Dendritic cell treated with granulocyte-macrophage colony-stimulating factor and Interleukin-4, amounts not matched to agents 40 ng/mL and 50 ng/mL, for 4 days (primary cell): ENCODE data around the gene HOXB2.

Source experiments
- H3K27ac Mint-ChIP-seq: one replicate; pipeline ENCODE4 v1.8.0; 2022; ENCODE audit warnings: mild to moderate bottlenecking, mixed read lengths
- H3K27me3 Mint-ChIP-seq: one replicate; pipeline ENCODE4 v1.8.0; 2022; ENCODE audit warnings: mild to moderate bottlenecking, mixed read lengths
- H3K36me3 Mint-ChIP-seq: one replicate; pipeline ENCODE4 v1.8.0; 2022; ENCODE audit warnings: low read depth, mixed read lengths
- H3K4me1 Mint-ChIP-seq: one replicate; pipeline ENCODE4 v1.8.0; 2022; ENCODE audit warnings: low read depth, mixed read lengths
- H3K4me3 Mint-ChIP-seq: one replicate; pipeline ENCODE4 v1.8.0; 2022; ENCODE audit warnings: mild to moderate bottlenecking, moderate library complexity, mixed read lengths
- H3K9me3 Mint-ChIP-seq: one replicate; pipeline ENCODE4 v1.8.0; 2022; ENCODE audit warnings: mixed read lengths
- intact Hi-C: fragments of 100-400 bp; cut with micrococcal nuclease; formaldehyde crosslinking; loops from one replicate; pipeline ENCODE4 v1.15.0; 2022

HOXB2 gene

GRCh38 chr17:48545022-48545375 lies at the start of gene HOXB2:
Gene HOXB2, minus strand, starts transcription at chr17:48545109. Its CDS starts 198 bp downstream, at chr17:48544911.
- no peaks in the 10 kb centered on the region for H3K9me3 Mint-ChIP-seq
- peaks cover 59% of the 10 kb centered on the region for H3K4me1 Mint-ChIP-seq
- peak within 1 kb of the TSS; percentile 81 for H3K4me3 Mint-ChIP-seq
- H3K27me3 Mint-ChIP-seq: peaks cover 83% of the 10 kb centered on the region
- H3K27ac Mint-ChIP-seq: peak within 1 kb of the TSS; percentile 86
- intact Hi-C loops: loop anchor here (10.0 kb wide), 1 partner anchor 50 kb away; no protein-coding TSS in a partner anchor
- H3K36me3 Mint-ChIP-seq: peaks cover 20% of the 10 kb centered on the region

- Mint-ChIP-seq H3K27me3 (peaks cover 100% of the 10 kb centered on the region), H3K36me3 (no peaks in the 10 kb centered on the region), H3K4me3 (no peak overlapping the region), H3K9me3 (no peaks in the 10 kb centered on the region), H3K4me1 (peaks cover 61% of the 10 kb centered on the region), H3K27ac (no peak overlapping the region)
- intact Hi-C loops: loop anchor here (2.0 to 5.0 kb wide), 2 partner anchors 241 to 257 kb away; no protein-coding TSS in a partner anchor
Measured at GRCh38 chr17:48593840-48594537, 49.1 kb upstream of the HOXB2 start.

GRCh38 chr17:48593126-48593829 lies 48.4 kb upstream of the HOXB2 start, which contains the start of gene HOXB5:
Gene HOXB5, minus strand, starts transcription at chr17:48593779. Its CDS starts 97 bp downstream, at chr17:48593682.
- Mint-ChIP-seq H3K27ac (no peak within 1 kb of the TSS), H3K36me3 (no peaks in the 10 kb centered on the region), H3K27me3 (peaks cover 100% of the 10 kb centered on the region), H3K4me1 (peaks cover 58% of the 10 kb centered on the region), H3K4me3 (peak within 1 kb of the TSS; percentile 47), H3K9me3 (no peaks in the 10 kb centered on the region)
- intact Hi-C loops: loop anchor here (2.0 to 5.0 kb wide), 2 partner anchors 240 to 256 kb away; no protein-coding TSS in a partner anchor

- Mint-ChIP-seq H3K27ac (no peak overlapping the region), H3K27me3 (peaks cover 100% of the 10 kb centered on the region), H3K4me1 (peaks cover 58% of the 10 kb centered on the region), H3K4me3 (no peak overlapping the region), H3K9me3 (no peaks in the 10 kb centered on the region), H3K36me3 (no peaks in the 10 kb centered on the region)
- intact Hi-C loops: loop anchor here (2.0 to 5.0 kb wide), 2 partner anchors 240 to 255 kb away; no protein-coding TSS in a partner anchor
Measured at GRCh38 chr17:48592577-48592976, 47.7 kb upstream of the HOXB2 start.

DNA sequence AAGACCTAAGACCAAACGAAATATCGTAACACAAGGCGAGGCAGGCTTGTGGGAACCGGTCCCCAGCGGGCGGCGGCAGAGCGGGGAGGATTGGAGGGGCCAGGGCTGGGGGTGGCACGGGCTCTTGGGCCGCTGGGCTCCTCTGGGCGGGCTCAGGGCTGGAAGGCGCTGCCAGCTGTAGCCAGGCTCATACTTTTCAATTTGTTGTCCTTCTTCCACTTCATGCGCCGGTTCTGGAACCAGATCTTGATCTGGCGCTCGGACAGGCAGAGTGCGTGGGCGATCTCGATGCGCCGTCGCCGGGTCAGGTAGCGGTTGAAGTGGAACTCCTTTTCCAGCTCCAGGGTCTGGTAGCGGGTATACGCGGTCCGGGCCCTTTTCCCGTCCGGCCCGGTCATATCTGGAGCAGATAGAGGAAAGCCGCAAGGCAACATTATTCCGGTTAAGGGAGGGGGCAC lies 47.2 kb upstream of the HOXB2 start:
- Mint-ChIP-seq H3K4me1 (peaks cover 58% of the 10 kb centered on the region), H3K27ac (no peak overlapping the region), H3K36me3 (no peaks in the 10 kb centered on the region), H3K27me3 (peaks cover 100% of the 10 kb centered on the region), H3K4me3 (no peak overlapping the region), H3K9me3 (no peaks in the 10 kb centered on the region)
- intact Hi-C loops: loop anchor here (2.0 to 5.0 kb wide), 2 partner anchors 239 to 255 kb away; no protein-coding TSS in a partner anchor

- H3K9me3 Mint-ChIP-seq: no peaks in the 10 kb centered on the region
- H3K36me3 Mint-ChIP-seq: no peaks in the 10 kb centered on the region
- peaks cover 100% of the 10 kb centered on the region for H3K27me3 Mint-ChIP-seq
- H3K27ac Mint-ChIP-seq: no peak overlapping the region
- H3K4me1 Mint-ChIP-seq: peaks cover 58% of the 10 kb centered on the region
- intact Hi-C loops: loop anchor here (2.0 to 5.0 kb wide), 2 partner anchors 239 to 254 kb away; no protein-coding TSS in a partner anchor
- H3K4me3 Mint-ChIP-seq: no peak overlapping the region
Measured at GRCh38 chr17:48591255-48592056, 46.5 kb upstream of the HOXB2 start.

GRCh38 chr17:48590607-48591161 lies 45.8 kb upstream of the HOXB2 start:
- Mint-ChIP-seq H3K36me3 (no peaks in the 10 kb centered on the region), H3K9me3 (no peaks in the 10 kb centered on the region), H3K27ac (no peak overlapping the region), H3K4me3 (no peak overlapping the region), H3K27me3 (peaks cover 100% of the 10 kb centered on the region), H3K4me1 (peaks cover 62% of the 10 kb centered on the region)
- intact Hi-C loops: loop anchor here (5.0 kb wide), 1 partner anchor 253 kb away; no protein-coding TSS in a partner anchor

GRCh38 chr17:48589831-48590606 lies 45.1 kb upstream of the HOXB2 start, which contains the start of gene HOXB3:
Gene HOXB3, minus strand, starts transcription at chr17:48590241. Its CDS starts 37,767 bp downstream, at chr17:48552474.
- Mint-ChIP-seq H3K27me3 (peaks cover 100% of the 10 kb centered on the region), H3K9me3 (no peaks in the 10 kb centered on the region), H3K4me3 (no peak within 1 kb of the TSS), H3K4me1 (peaks cover 68% of the 10 kb centered on the region), H3K27ac (no peak within 1 kb of the TSS), H3K36me3 (no peaks in the 10 kb centered on the region)
- intact Hi-C loops: loop anchor here (5.0 kb wide), 1 partner anchor 253 kb away; no protein-coding TSS in a partner anchor

DNA sequence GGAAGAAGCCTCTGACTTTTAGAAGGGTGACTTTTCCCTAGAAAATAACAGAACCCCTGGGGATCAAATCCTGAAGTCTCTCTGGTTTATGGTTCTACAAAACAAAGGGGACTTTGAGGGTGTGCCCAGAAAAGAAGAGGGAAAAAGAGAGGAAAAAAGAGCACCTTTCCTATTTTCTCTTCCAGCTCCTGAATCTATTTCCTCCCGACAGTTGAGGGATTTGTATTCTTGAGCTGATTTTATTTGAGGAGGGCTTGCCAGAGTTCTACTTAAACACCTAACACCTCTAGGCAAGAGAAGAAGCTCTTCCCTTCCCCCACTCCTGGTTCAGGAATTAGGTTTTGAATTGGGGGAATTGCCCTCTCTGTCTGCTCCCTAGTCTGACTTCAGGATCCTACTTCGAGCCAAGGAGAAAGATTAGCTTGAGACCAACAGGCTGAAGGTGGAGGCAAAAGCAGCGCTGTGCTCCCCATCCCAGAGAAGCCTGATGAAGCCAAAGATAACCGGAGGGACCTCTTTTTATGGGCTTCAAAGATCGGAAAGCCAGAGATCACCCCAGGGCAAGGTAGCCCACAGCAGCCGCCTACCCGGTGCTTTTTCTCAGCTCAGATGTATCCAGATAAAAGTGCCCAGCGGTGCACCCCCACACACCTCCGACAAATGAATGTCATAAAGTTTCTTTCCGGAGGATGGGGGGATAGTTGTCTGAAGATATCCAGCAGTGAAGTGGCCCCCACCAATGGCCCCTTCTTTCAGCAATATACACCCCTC lies 44.3 kb upstream of the HOXB2 start:
- peaks cover 73% of the 10 kb centered on the region for H3K4me1 Mint-ChIP-seq
- H3K36me3 Mint-ChIP-seq: no peaks in the 10 kb centered on the region
- no peaks in the 10 kb centered on the region for H3K9me3 Mint-ChIP-seq
- no peak overlapping the region for H3K4me3 Mint-ChIP-seq
- no peak overlapping the region for H3K27ac Mint-ChIP-seq
- H3K27me3 Mint-ChIP-seq: peaks cover 100% of the 10 kb centered on the region
- intact Hi-C loops: no loop called here

DNA sequence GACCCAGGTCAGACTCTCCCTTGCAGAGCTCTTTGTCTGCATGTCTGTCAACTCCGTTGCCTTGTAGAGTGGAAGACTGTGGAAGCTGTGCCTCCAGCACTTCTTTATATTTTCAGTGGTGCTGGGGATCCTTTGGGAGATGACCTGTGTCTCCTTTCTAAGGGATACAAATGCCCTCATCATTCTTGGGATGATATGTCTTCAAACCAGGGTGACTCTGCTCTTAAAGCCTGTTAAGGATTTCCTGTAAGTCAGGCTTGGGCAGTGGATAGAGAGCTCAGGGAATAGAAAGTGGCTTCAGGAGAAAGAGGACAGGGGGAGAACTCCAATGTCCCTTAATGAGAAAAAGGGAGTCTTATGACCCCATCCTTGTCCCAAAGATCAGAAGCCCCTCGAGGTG lies 43.6 kb upstream of the HOXB2 start:
- Mint-ChIP-seq H3K36me3 (no peaks in the 10 kb centered on the region), H3K4me3 (no peak overlapping the region), H3K27ac (no peak overlapping the region), H3K27me3 (peaks cover 100% of the 10 kb centered on the region), H3K4me1 (peaks cover 67% of the 10 kb centered on the region), H3K9me3 (no peaks in the 10 kb centered on the region)
- intact Hi-C loops: no loop called here

DNA sequence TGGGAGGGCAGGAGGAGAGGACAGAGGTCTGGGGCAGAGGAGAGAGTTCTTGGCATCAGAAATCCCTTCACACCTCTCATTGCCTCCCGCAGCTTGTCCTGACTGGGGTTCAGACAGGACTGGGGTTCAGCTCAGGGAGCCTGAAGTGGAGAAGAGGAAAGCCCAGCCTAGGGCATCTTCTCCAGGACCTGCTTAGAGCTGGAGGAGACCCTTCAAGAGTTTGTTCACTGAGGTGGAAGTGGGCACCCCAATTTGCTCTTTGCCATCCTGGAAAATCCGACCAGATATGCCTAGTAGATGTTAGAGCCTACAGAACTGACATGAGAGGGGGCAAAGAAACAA lies 43.1 kb upstream of the HOXB2 start:
- Mint-ChIP-seq H3K4me3 (no peak overlapping the region), H3K9me3 (no peaks in the 10 kb centered on the region), H3K27ac (peak overlapping the region; percentile 38), H3K4me1 (peaks cover 63% of the 10 kb centered on the region), H3K27me3 (peaks cover 100% of the 10 kb centered on the region), H3K36me3 (no peaks in the 10 kb centered on the region)
- intact Hi-C loops: no loop called here
